Loucy (cell line): Measurements from ENCODE around the gene PAX3.

Experiments used
- H2AFZ ChIP-seq: fragments of 200-600 bp; sonication (generic); 2 replicates; pipeline ENCODE4 v1.6.0; 2016; ENCODE audit warnings: antibody characterized with exemption, mild to moderate bottlenecking, low read length, moderate library complexity
- H3F3A ChIP-seq: fragments of 200-600 bp; 2 replicates; pipeline ENCODE4 v1.6.0; 2016; ENCODE audit warnings: antibody characterized with exemption, low read depth, mild to moderate bottlenecking
- H3K27me3 ChIP-seq: fragments of 200-600 bp; sonication (generic); 2 replicates; pipeline ENCODE4 v1.6.1; 2014; ENCODE audit warnings: low read length, mild to moderate bottlenecking; ENCODE audit not compliant: insufficient read depth, poor library complexity, severe bottlenecking
- H3K36me3 ChIP-seq: fragments of 200-600 bp; sonication (generic); 2 replicates; pipeline ENCODE4 v1.6.1; 2016; ENCODE audit warnings: low read length; ENCODE audit not compliant: insufficient read depth
- H3K4me1 ChIP-seq: fragments of 200-600 bp; sonication (generic); 2 replicates; pipeline ENCODE4 v1.5.1; 2014; ENCODE audit warnings: low read length, mild to moderate bottlenecking; ENCODE audit not compliant: insufficient read depth, poor library complexity, severe bottlenecking
- H3K4me2 ChIP-seq: fragments of 200-600 bp; sonication (generic); 2 replicates; pipeline ENCODE4 v1.6.0; 2014; ENCODE audit warnings: antibody characterized with exemption, low read length, low read depth, mild to moderate bottlenecking; ENCODE audit not compliant: poor library complexity, severe bottlenecking
- H3K4me3 ChIP-seq: fragments of 200-600 bp; sonication (generic); 2 replicates; pipeline ENCODE4 v1.5.1; 2014; ENCODE audit warnings: low read length, mild to moderate bottlenecking, mixed read lengths; ENCODE audit not compliant: poor library complexity, severe bottlenecking
- H3K79me2 ChIP-seq: fragments of 200-600 bp; sonication (generic); 2 replicates; pipeline ENCODE4 v1.6.1; 2014; ENCODE audit warnings: low read length; ENCODE audit not compliant: insufficient read depth
- H3K9ac ChIP-seq: fragments of 200-600 bp; sonication (generic); 2 replicates; pipeline ENCODE4 v1.6.0; 2014; ENCODE audit warnings: mild to moderate bottlenecking, low read depth, low read length, moderate library complexity; ENCODE audit not compliant: poor library complexity, severe bottlenecking
- H3K9me2 ChIP-seq: fragments of 200-600 bp; sonication (generic); replicated peaks from 2 replicates; pipeline ENCODE4 v1.6.1; 2016; ENCODE audit warnings: low read depth, low read length, mixed read lengths
- H3K9me3 ChIP-seq: fragments of 200-600 bp; sonication (generic); 2 replicates; pipeline ENCODE4 v1.6.1; 2014; ENCODE audit warnings: mild to moderate bottlenecking, antibody characterized with exemption, low read length, low read depth; ENCODE audit not compliant: insufficient read depth
- H4K20me1 ChIP-seq: fragments of 200-600 bp; sonication (generic); 2 replicates; pipeline ENCODE4 v1.6.0; 2014; ENCODE audit warnings: antibody characterized with exemption, low read length, mild to moderate bottlenecking; ENCODE audit not compliant: insufficient read depth, poor library complexity, severe bottlenecking
- CTCF ChIP-seq: fragments of 200-600 bp; sonication (generic); conservative IDR thresholded peaks from 2 replicates; pipeline ENCODE4 v1.5.1; 2014; ENCODE audit warnings: mild to moderate bottlenecking, antibody characterized with exemption, low read length
- EZH2phosphoT487 ChIP-seq: fragments of 200-600 bp; IDR thresholded peaks from 2 replicates; pipeline ENCODE4 v1.6.1; 2018; ENCODE audit warnings: antibody characterized with exemption, mild to moderate bottlenecking, moderate library complexity, borderline replicate concordance

The PAX3 gene

DNA sequence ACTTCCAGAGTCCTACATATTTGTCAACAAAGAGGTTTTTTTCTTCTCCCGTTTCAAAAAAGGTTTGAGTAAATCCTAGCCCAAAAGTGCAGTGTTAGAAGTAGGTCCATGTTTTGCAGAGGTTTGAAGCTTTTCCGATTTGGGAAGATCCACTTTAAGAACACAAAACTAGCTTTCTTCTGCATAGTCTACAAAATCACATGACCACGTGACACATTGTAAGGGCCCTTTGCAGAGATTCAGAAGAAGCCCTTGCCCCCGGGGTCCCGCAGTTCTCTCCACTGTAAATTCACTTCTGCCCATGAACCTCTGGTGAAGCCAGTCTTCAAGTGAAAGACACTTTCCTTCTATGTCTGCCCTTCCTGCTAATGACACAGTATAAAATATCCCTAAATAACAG is 49.4 kb downstream of the PAX3 start:
- H3K27me3 ChIP-seq: no peaks in the 10 kb centered on the region
- H3K4me3 ChIP-seq: no peak overlapping the region
- H3F3A ChIP-seq: no peaks in the 10 kb centered on the region
- no peaks in the 10 kb centered on the region for H3K36me3 ChIP-seq
- H2AFZ ChIP-seq: no peak overlapping the region
- H3K4me2 ChIP-seq: no peak overlapping the region
- H3K4me1 ChIP-seq: no peaks in the 10 kb centered on the region
- no peaks in the 10 kb centered on the region for H3K9me2 ChIP-seq
- TF ChIP-seq CTCF (no peak), EZH2phosphoT487 (no peak)
- H3K79me2 ChIP-seq: no peaks in the 10 kb centered on the region
- no peaks in the 10 kb centered on the region for H3K9me3 ChIP-seq
- no peaks in the 10 kb centered on the region for H4K20me1 ChIP-seq
- H3K9ac ChIP-seq: no peak overlapping the region

- no peaks in the 10 kb centered on the region for H4K20me1 ChIP-seq
- no peak overlapping the region for H2AFZ ChIP-seq
- TF ChIP-seq CTCF (no peak), EZH2phosphoT487 (no peak)
- H3K27me3 ChIP-seq: no peaks in the 10 kb centered on the region
- H3K9ac ChIP-seq: no peak overlapping the region
- H3K4me1 ChIP-seq: no peaks in the 10 kb centered on the region
- H3F3A ChIP-seq: no peaks in the 10 kb centered on the region
- no peaks in the 10 kb centered on the region for H3K9me2 ChIP-seq
- no peaks in the 10 kb centered on the region for H3K9me3 ChIP-seq
- no peak overlapping the region for H3K4me3 ChIP-seq
- no peaks in the 10 kb centered on the region for H3K79me2 ChIP-seq
- H3K36me3 ChIP-seq: no peaks in the 10 kb centered on the region
- no peak overlapping the region for H3K4me2 ChIP-seq
These were observed 50.0 kb downstream of the PAX3 start for GRCh38 chr2:222248818-222249217.

- Histone ChIP-seq H3K9me3 (no peaks in the 10 kb centered on the region), H3K79me2 (no peaks in the 10 kb centered on the region), H2AFZ (no peak overlapping the region), H3K4me1 (no peaks in the 10 kb centered on the region), H3K27me3 (no peaks in the 10 kb centered on the region), H4K20me1 (no peaks in the 10 kb centered on the region), H3K9me2 (no peaks in the 10 kb centered on the region), H3F3A (no peaks in the 10 kb centered on the region), H3K4me3 (no peak overlapping the region), H3K9ac (no peak overlapping the region), H3K36me3 (no peaks in the 10 kb centered on the region), H3K4me2 (no peak overlapping the region)
- TF ChIP-seq CTCF: no peak
- no peak for TF ChIP-seq EZH2phosphoT487
These were observed 50.5 kb downstream of the PAX3 start for GRCh38 chr2:222248256-222248655.
